ENCODE data around the gene MCRIP1. TPM values are rescaled to one million over a fixed set of nuclear protein-coding genes. Genes with fewer than 3 reads are reported as not detected.
A peak's percentile ranks its signal among the peaks of the same experiment; 100 is the strongest.

Gene MCRIP1
- total and polyA plus RNA-seq, 2 of the 13 experiments (the other 11 are each of a cell fraction or from before 2014, with no cell fraction given) = 79.7 to 84.9 TPM

DNA sequence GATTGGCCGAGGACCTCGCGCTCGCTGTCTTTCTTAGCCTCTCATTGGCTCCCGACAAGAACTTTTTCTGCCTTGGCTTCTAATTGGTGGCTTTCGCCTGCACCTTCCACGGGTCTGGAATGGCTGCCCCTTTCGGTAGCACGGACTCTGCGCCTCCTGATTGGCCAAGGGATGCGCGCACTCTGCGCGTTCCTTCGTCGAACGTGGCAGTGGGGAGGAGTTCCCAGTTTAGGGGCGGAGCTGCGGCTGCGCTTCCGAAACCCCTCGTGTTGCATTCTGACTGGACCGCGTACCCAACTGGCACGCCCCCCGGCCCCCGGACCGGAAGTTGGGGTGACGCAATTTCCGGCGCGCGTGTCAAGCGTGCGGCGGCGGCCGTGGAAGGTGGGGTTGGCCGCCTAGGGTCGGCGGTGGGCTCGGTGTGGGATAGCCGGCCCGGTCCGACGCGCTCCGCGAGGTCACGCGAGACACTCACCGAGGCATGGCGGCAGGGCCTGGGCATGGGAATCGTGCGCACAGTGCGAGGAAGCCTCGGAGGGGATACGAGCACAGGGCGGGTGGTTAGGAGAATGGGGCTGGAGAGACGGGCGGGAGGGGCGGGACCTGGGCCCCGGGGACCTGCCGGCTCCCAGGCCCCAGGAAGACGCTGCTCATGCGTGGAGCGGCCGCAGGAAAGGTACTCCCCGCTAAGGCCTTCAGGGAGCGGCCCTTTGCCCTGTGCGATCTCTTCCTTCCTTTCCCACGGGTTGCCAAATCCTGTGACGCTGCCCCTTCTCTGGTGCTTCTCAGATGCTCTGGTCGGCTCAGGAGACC is 27.9 kb upstream of the MCRIP1 start (continued):
- TF ChIP-seq ZNF776 (CRISPR knock-in tag; IDR thresholded peaks at IDR 0.05) (peak; percentile 99), ZNF777 (CRISPR knock-in tag; IDR thresholded peaks at IDR 0.05) (peak; percentile 37; the same call in 1 of the 2 replicates), RAD51 (IDR thresholded peaks at IDR 0.05; ENCODE audit: borderline replicate concordance) (no peak), ZNF660 (CRISPR knock-in tag; IDR thresholded peaks at IDR 0.05; ENCODE audit: borderline replicate concordance, low read depth) (no peak), FOXA1 (IDR thresholded peaks at IDR 0.05) (no peak), FOXA1 (CRISPR knock-in tag; IDR thresholded peaks at IDR 0.05) (peak; percentile 35; the same call in 1 of the 2 replicates), SOX6 (IDR thresholded peaks at IDR 0.05) (no peak), SOX6 (CRISPR knock-in tag; IDR thresholded peaks at IDR 0.05) (peak; percentile 86), SP2 (CRISPR knock-in tag; IDR thresholded peaks at IDR 0.05) (peak; percentile 93), ZNF674 (CRISPR knock-in tag; IDR thresholded peaks at IDR 0.05; ENCODE audit: low read depth) (no peak), KDM5A (IDR thresholded peaks at IDR 0.05; ENCODE audit: borderline replicate concordance, low read length) (peak; percentile 91), DR1 (CRISPR knock-in tag; IDR thresholded peaks at IDR 0.05) (peak; percentile 98), SMARCC2 (IDR thresholded peaks at IDR 0.05) (no peak), CHD4 (IDR thresholded peaks at IDR 0.05; ENCODE audit: borderline replicate concordance, low read length) (no peak), ATF7-NPFF (CRISPR knock-in tag; IDR thresholded peaks at IDR 0.05; ENCODE audit: low read depth) (peak; percentile 85), GATAD1 (CRISPR knock-in tag; IDR thresholded peaks at IDR 0.05) (peak; percentile 96), HDAC2 (CRISPR knock-in tag; IDR thresholded peaks at IDR 0.05) (peak; percentile 86)
- TF ChIP-seq, protein P1, sequence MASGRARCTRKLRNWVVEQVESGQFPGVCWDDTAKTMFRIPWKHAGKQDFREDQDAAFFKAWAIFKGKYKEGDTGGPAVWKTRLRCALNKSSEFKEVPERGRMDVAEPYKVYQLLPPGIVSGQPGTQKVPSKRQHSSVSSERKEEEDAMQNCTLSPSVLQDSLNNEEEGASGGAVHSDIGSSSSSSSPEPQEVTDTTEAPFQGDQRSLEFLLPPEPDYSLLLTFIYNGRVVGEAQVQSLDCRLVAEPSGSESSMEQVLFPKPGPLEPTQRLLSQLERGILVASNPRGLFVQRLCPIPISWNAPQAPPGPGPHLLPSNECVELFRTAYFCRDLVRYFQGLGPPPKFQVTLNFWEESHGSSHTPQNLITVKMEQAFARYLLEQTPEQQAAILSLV (CRISPR knock-in tag; IDR thresholded peaks at IDR 0.05; ENCODE audit: borderline replicate concordance) = peak; percentile 91
- TF ChIP-seq, protein P2, sequence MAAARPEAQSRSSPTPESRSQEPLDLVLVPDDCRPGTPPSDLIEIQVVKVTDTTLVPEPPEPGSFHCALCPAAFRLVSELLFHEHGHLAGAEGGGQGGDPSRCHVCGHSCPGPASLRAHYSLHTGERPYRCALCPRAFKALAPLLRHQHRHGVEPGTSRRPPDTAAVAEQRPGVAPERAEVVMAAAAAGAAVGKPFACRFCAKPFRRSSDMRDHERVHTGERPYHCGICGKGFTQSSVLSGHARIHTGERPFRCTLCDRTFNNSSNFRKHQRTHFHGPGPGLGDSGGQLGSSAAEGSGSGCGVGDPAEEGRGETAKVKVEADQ (CRISPR knock-in tag; IDR thresholded peaks at IDR 0.05; ENCODE audit: borderline replicate concordance) = peak; percentile 32; the same call in 1 of the 2 replicates
- TF ChIP-seq, protein P3, sequence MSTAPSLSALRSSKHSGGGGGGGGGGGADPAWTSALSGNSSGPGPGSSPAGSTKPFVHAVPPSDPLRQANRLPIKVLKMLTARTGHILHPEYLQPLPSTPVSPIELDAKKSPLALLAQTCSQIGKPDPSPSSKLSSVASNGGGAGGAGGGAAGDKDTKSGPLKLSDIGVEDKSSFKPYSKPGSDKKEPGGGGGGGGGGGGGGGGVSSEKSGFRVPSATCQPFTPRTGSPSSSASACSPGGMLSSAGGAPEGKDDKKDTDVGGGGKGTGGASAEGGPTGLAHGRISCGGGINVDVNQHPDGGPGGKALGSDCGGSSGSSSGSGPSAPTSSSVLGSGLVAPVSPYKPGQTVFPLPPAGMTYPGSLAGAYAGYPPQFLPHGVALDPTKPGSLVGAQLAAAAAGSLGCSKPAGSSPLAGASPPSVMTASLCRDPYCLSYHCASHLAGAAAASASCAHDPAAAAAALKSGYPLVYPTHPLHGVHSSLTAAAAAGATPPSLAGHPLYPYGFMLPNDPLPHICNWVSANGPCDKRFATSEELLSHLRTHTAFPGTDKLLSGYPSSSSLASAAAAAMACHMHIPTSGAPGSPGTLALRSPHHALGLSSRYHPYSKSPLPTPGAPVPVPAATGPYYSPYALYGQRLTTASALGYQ (CRISPR knock-in tag; IDR thresholded peaks at IDR 0.05) = peak; percentile 80; the same call in 1 of the 2 replicates
- TF ChIP-seq, protein P4, sequence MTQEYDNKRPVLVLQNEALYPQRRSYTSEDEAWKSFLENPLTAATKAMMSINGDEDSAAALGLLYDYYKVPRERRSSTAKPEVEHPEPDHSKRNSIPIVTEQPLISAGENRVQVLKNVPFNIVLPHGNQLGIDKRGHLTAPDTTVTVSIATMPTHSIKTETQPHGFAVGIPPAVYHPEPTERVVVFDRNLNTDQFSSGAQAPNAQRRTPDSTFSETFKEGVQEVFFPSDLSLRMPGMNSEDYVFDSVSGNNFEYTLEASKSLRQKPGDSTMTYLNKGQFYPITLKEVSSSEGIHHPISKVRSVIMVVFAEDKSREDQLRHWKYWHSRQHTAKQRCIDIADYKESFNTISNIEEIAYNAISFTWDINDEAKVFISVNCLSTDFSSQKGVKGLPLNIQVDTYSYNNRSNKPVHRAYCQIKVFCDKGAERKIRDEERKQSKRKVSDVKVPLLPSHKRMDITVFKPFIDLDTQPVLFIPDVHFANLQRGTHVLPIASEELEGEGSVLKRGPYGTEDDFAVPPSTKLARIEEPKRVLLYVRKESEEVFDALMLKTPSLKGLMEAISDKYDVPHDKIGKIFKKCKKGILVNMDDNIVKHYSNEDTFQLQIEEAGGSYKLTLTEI (CRISPR knock-in tag; conservative IDR thresholded peaks at IDR 0.05) = no peak
